Activated T-helper 17 cell treated with anti-CD3 and anti-CD28 coated beads, Interleukin-2, amount 50 U/mL, for 72 hours (primary cell): ENCODE measurements around the gene ABCD3. TPM values are rescaled to one million over a fixed set of nuclear protein-coding genes. Genes with fewer than 3 reads are reported as not detected.
"Not testable (repeated sequence)": the region's sequence is repeated elsewhere in the genome, so short reads cannot be mapped to it uniquely, and the experiment has no call there.

Experiments used
- ATAC-seq: fragments of 150-1000 bp; cut with Tn5 transposase; replicated peaks from 2 replicates; pipeline ENCODE4 v1.10.0; 2021; ENCODE audit warnings: mild to moderate bottlenecking, moderate library complexity
- H3K27ac Mint-ChIP-seq: one replicate; pipeline ENCODE4 v1.8.0; 2022; ENCODE audit warnings: mixed read lengths
- H3K27me3 Mint-ChIP-seq: one replicate; pipeline ENCODE4 v1.8.0; 2022; ENCODE audit warnings: mixed read lengths
- H3K36me3 Mint-ChIP-seq: one replicate; pipeline ENCODE4 v1.8.0; 2022; ENCODE audit warnings: low read depth, mild to moderate bottlenecking, mixed read lengths
- H3K4me1 Mint-ChIP-seq: one replicate; pipeline ENCODE4 v1.8.0; 2022; ENCODE audit warnings: mixed read lengths
- H3K4me3 Mint-ChIP-seq: one replicate; pipeline ENCODE4 v1.8.0; 2022; ENCODE audit warnings: mild to moderate bottlenecking, mixed read lengths
- H3K9me3 Mint-ChIP-seq: one replicate; pipeline ENCODE4 v1.8.0; 2022; ENCODE audit warnings: mixed read lengths
- total RNA-seq, 2 donors: library from RNA; stranded (reverse); gene quantifications; one replicate each; pipeline ENCODE4 v1.2.3, GENCODE V29; 2022

Gene ABCD3
- total RNA-seq: 10 to 100 TPM; 18.8 to 27.6 TPM

DNA sequence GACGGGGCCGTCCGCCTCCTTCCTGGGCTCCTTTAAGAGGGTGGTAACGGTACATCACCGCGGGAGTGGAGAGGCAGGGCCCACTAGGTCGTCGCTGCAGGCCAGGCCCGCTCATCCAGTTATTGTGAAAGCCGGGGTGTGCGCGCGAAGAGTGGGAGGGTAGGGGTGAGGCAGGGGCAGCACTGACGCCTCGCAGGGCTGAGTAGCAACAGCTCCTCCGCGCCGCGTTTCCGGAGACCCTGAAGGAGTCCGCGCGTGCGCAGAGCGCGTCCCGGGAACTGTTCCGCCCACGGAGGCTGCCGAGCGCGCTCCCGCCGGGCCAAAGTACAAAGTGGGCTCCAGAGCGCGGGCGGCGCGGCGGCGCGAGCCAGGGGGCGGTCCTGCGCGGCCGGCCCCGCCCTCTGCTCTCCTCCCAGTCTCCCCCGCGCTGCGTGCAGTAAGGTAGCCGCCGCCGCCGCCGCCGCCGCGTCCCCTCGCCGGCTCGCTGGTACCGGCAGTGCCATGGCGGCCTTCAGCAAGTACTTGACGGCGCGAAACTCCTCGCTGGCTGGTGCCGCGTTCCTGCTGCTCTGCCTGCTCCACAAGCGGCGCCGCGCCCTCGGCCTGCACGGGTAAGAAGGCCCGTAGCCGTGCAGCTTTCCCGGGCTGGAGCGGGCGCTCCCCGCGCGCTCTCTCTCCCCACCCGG is at the start of gene ABCD3:
ABCD3 (plus strand) TSS at position 412 of the 686 bp plus-strand sequence; CDS start at position 502, 90 bp downstream.
- H3K4me1 Mint-ChIP-seq: peaks cover 25% of the 10 kb centered on the region
- H3K36me3 Mint-ChIP-seq: no peaks in the 10 kb centered on the region
- H3K4me3 Mint-ChIP-seq: no peak within 1 kb of the TSS
- peak within 1 kb of the TSS; percentile 65 for H3K27ac Mint-ChIP-seq
- no peaks in the 10 kb centered on the region for H3K9me3 Mint-ChIP-seq
- ATAC-seq: peak; percentile 93
- H3K27me3 Mint-ChIP-seq: peaks cover 9% of the 10 kb centered on the region

DNA sequence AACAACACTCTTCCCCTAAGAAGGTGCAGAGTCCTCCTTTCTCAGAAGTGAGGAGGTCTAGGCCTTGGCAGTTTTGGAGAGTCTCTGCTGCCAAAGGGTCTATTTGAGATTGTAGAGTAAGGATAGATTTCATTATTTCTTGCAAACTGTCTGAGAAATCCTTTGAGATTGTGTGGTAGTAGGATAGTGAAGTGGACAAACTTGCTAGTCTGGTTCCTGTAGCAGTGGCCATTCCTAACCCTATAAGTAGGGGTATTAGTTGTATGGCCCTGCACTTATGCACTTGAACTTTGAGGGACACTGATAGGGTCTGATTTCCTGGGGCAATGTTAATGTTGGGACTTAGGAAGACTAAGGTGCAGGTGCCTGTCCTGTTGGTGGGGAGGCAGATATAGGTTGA is 45.4 kb upstream of the ABCD3 start:
- not testable (repeated sequence) for ATAC-seq, H3K27ac Mint-ChIP-seq, H3K9me3 Mint-ChIP-seq, H3K4me1 Mint-ChIP-seq, H3K36me3 Mint-ChIP-seq, H3K4me3 Mint-ChIP-seq
- H3K27me3 Mint-ChIP-seq: peaks cover 45% of the 10 kb centered on the region

DNA sequence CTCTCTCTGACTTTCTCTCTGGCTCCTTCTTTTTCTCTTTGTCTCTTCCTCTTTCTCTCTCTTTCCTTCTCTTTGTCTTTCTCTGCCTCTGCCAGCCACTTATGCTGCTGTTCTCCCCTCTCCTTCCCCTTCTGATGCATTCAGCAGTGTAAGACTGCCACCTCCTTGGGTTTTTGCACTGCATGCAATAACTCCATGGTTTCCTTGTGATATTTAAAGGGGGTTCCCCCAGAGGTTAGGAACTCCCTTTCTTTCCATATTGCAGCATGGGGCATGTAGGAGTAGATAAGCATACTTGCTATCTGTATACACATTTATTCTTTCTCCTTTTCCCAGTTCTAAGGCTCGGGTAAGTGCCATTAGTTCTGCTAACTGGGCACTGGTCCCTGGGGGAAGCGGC is 44.9 kb upstream of the ABCD3 start:
- peaks cover 46% of the 10 kb centered on the region for H3K27me3 Mint-ChIP-seq
- H3K9me3 Mint-ChIP-seq, H3K4me1 Mint-ChIP-seq, H3K36me3 Mint-ChIP-seq, H3K27ac Mint-ChIP-seq, ATAC-seq, H3K4me3 Mint-ChIP-seq: not testable (repeated sequence)

DNA sequence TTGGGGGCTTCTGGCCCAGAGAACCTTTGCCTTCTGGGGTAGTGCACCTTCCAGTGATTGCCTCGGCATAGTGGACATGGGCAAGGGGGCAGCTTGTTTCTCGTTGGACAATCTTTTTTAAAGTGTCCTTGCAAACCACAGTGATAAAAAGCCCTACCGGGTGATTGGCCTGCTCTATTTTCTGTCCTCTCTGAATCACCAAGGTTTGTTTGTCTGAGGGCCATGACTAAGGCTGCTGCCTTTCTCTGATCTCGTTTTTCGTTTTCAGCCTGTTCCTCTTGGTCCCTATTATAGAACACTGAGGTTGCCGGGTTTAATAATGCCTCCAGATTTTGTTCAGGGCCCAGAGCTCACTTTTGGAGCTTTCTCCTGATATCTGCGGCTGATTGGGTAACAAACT is 42.5 kb upstream of the ABCD3 start:
- H3K4me1 Mint-ChIP-seq, H3K9me3 Mint-ChIP-seq, H3K27ac Mint-ChIP-seq, H3K36me3 Mint-ChIP-seq, H3K4me3 Mint-ChIP-seq, ATAC-seq: not testable (repeated sequence)
- peaks cover 51% of the 10 kb centered on the region for H3K27me3 Mint-ChIP-seq

DNA sequence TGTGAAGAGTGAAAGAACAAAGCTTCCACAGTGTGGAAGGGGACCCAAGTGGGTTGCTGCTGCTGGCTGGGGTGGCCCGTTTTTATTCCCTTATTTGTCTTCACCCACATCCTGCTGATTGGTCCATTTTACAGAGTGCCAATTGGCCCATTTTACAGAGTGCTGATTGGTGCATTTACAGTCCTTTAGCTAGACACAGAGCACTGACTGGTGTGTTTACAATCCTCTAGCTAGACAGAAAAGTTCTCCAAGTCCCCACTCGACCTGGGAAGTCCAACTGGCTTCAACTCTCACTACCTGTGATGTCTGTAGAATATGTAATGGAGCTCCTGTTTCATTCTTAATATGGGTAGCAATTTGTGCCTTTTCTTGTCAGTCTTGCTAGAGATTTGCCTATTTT is 39.7 kb upstream of the ABCD3 start:
- H3K4me3 Mint-ChIP-seq, H3K36me3 Mint-ChIP-seq, H3K4me1 Mint-ChIP-seq, H3K27ac Mint-ChIP-seq, H3K9me3 Mint-ChIP-seq, ATAC-seq: not testable (repeated sequence)
- H3K27me3 Mint-ChIP-seq: peaks cover 40% of the 10 kb centered on the region

DNA sequence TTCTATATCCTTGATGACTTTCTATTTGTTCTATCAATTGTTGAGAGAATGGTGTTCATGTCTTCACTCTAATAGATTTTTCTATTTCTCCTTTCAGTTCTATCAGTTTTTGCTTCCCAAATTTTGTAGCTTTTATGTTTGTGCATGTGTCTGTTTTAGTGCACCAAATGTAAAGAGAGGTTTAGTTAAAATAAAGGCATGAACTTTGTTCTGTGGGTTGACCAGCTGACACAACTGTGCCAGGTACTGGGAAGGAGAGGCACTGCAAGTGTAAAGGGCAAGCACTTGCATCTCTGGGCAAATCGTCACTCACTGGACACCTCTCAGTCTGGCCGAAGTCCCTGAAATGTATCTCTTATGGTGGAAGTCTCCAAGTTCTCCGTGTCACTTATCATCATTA is 38.6 kb upstream of the ABCD3 start:
- no peak overlapping the region for H3K4me3 Mint-ChIP-seq
- ATAC-seq: no peak
- peaks cover 11% of the 10 kb centered on the region for H3K4me1 Mint-ChIP-seq
- H3K27ac Mint-ChIP-seq: no peak overlapping the region
- H3K9me3 Mint-ChIP-seq: no peaks in the 10 kb centered on the region
- no peaks in the 10 kb centered on the region for H3K36me3 Mint-ChIP-seq
- peaks cover 36% of the 10 kb centered on the region for H3K27me3 Mint-ChIP-seq

DNA sequence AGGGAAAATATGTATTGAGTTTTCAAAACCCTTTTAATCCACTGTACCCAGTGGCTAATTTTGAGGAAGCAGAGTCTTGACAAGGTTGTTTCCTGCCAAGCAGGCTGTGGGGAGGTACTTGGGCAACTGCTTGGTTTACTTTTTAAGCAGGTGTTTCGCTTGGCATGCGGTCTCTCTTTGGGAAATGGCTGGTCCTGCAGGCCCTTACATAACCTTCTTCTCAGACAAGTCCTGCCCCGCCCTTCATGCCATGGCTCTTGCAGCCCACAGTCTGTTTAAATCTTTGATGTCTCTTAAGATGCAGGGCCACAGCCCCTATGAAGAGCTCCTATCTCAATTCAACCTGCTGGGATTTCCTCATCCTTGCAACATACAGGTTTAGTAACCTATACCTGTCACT is 36.0 kb upstream of the ABCD3 start:
- ATAC-seq: no peak
- no peaks in the 10 kb centered on the region for H3K36me3 Mint-ChIP-seq
- H3K4me1 Mint-ChIP-seq: peaks cover 22% of the 10 kb centered on the region
- H3K27me3 Mint-ChIP-seq: peaks cover 26% of the 10 kb centered on the region
- no peak overlapping the region for H3K27ac Mint-ChIP-seq
- H3K4me3 Mint-ChIP-seq: no peak overlapping the region
- no peaks in the 10 kb centered on the region for H3K9me3 Mint-ChIP-seq

DNA sequence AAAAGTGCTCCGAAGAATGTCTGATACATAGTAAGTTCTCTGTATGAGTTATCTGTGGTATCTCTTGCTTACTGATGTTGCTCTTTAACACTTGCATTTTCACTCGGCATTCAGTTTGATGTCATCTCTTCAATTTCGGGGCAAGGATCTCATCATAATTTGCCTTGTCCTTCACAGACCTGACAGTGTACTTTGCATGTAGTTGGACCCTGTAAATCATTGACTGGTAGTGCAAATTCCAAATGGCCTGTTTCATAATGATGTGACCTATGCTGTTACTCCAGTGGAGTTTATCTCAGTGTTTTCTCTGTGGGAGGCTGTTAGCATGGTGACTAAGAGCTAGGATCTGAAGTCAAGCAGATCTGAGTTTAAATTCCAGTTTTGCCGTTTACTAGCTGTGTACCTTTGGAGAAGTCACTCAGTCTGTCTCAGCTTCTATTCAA is 34.2 kb upstream of the ABCD3 start:
- H3K27me3 Mint-ChIP-seq: peaks cover 12% of the 10 kb centered on the region
- peak; percentile 88 for ATAC-seq
- H3K27ac Mint-ChIP-seq: peak overlapping the region; percentile 57
- H3K9me3 Mint-ChIP-seq: peaks cover 3% of the 10 kb centered on the region
- H3K4me1 Mint-ChIP-seq: peaks cover 22% of the 10 kb centered on the region
- no peaks in the 10 kb centered on the region for H3K36me3 Mint-ChIP-seq
- peak overlapping the region; percentile 66 for H3K4me3 Mint-ChIP-seq

DNA sequence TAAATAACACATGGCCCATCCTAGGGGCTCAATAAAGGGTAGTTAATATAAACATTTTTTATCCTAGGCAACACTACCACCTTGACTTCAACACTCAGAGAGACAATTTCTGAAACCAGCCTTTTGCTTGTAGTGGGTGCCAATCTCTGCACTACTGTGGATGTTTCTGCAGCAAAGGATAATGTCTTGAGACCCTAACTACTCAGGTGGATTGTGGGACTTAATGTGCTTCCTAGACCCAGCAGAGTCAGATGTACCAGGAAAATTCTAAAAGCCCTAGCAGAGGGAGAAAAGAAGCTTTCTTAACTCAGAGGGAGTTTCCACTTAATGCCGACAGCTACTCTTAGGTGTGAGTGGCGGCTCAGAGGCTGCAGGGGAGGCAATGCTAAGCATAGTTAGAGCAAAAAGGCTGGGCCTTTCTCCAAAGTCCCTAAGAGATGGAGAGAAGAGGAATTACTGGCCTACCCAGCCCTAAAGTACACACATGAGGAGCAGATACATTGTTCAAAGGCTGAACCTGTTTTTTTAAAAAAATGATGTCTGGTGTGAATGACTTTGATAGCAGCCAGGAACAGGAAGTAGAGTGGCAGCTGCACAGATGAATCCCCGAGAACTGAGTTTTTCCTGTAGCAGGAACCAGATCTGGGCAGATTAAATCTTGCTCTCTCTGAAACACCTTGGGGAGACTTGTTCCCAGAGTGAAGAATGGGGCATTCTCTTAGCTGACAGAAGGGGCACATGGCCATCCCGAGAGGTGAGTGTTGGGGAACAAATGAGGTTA is 33.5 kb upstream of the ABCD3 start:
- ATAC-seq: no peak
- Mint-ChIP-seq H3K27me3 (peaks cover 6% of the 10 kb centered on the region), H3K4me3 (peak overlapping the region; percentile 66)

DNA sequence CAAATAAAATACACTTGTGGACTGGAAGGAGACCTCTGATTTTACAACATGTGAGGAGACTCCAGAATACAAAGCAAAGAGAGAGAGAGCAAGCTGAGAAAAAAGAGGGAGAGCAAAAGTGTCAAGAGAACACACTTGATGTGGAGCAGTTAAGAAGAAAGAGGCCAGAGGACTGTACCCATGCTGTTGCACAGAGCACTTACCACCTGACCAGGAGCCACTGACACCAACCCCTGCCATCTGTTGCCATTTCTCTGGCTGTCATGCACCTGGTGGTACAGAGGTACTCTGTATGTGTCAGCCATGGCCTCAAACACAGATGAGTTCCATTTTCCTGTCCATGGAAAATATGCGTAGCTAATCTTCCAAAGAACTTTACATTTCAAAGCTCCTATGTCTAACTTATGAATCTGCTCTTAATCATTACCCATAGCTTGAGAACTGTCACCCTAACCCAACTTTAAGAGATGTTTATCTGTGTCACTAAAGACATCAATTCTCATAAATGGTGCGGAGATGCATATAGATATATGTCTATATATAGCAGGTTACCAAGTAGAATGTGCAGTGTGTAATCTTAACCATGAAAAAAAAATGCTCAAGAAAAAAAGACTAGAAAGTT is 32.8 kb upstream of the ABCD3 start:
- Mint-ChIP-seq H3K27ac (peak overlapping the region; percentile 57), H3K4me3 (peak overlapping the region; percentile 66), H3K36me3 (no peaks in the 10 kb centered on the region), H3K9me3 (peaks cover 9% of the 10 kb centered on the region), H3K27me3 (peaks cover 5% of the 10 kb centered on the region), H3K4me1 (peaks cover 22% of the 10 kb centered on the region)
- no peak for ATAC-seq

More for the DNA sequence above, 33.5 kb upstream of the ABCD3 start:
- H3K36me3 Mint-ChIP-seq: no peaks in the 10 kb centered on the region
- H3K27ac Mint-ChIP-seq: peak overlapping the region; percentile 57
- H3K9me3 Mint-ChIP-seq: peaks cover 6% of the 10 kb centered on the region
- H3K4me1 Mint-ChIP-seq: peaks cover 22% of the 10 kb centered on the region

DNA sequence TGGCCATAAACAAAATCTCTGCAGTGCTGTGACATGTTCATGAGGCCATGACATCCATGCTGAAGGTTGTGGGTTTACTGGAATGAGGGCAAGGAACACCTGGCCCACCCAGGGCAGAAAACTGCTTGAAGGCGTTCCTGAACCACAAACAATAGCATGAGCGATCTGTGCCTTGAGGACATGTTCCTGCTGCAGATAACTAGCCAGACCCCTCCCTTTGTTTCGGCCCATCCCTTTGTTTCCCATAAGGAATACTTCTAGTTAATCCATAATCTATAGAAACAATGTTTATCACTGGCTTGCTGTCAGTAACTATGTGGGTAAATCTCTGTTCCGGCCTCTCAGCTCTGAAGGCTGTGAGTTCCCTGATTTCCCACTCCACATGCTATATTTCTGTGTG is 28.9 kb upstream of the ABCD3 start:
- no peak for ATAC-seq
- peaks cover 11% of the 10 kb centered on the region for H3K27me3 Mint-ChIP-seq
- peaks cover 13% of the 10 kb centered on the region for H3K4me1 Mint-ChIP-seq
- no peaks in the 10 kb centered on the region for H3K36me3 Mint-ChIP-seq
- H3K27ac Mint-ChIP-seq: no peak overlapping the region
- H3K9me3 Mint-ChIP-seq: peaks cover 9% of the 10 kb centered on the region
- no peak overlapping the region for H3K4me3 Mint-ChIP-seq

DNA sequence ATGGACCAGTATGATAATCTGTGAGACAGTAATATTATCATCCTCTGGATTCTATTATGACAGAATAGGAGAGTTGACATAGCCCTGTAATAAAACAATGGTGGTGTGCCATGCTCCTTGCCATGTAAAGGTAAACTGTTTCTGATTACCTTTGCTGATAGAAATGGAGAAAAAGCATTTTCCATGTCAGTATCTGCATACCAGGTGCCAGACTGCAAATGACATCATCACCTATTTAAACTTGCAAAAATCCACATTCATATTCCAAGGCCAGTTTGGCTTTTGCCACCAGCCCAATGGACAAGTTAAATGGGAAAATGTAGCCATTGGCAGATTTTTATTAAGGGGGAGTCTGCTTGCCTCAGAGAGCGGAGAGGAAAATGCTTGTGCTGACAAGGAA is 23.9 kb upstream of the ABCD3 start:
- Mint-ChIP-seq H3K4me1 (no peaks in the 10 kb centered on the region), H3K27me3 (peaks cover 16% of the 10 kb centered on the region), H3K27ac (no peak overlapping the region), H3K4me3 (no peak overlapping the region), H3K36me3 (no peaks in the 10 kb centered on the region), H3K9me3 (peaks cover 5% of the 10 kb centered on the region)
- no peak for ATAC-seq

DNA sequence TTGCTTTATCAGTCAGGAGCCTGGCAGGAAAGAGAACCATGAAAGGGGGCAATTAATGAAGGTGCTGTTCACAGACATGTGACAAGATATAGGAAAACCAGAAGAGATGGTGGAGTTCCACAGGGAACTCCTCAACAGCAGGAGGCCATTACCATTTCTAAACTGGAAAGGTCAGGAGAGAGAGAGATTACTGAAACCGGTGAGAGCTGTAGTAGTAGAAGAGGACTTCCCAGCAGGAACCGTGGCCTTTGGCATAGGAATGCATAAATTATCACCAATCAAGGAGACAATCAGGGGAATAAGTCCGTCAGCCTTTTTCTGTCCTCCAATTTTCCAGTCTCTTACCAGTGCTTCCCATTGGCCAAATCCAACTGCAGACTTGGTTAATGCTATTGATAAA is 23.0 kb upstream of the ABCD3 start:
- no peaks in the 10 kb centered on the region for H3K36me3 Mint-ChIP-seq
- H3K9me3 Mint-ChIP-seq: no peaks in the 10 kb centered on the region
- H3K4me3 Mint-ChIP-seq: no peak overlapping the region
- ATAC-seq: no peak
- no peaks in the 10 kb centered on the region for H3K4me1 Mint-ChIP-seq
- H3K27ac Mint-ChIP-seq: no peak overlapping the region
- peaks cover 20% of the 10 kb centered on the region for H3K27me3 Mint-ChIP-seq

DNA sequence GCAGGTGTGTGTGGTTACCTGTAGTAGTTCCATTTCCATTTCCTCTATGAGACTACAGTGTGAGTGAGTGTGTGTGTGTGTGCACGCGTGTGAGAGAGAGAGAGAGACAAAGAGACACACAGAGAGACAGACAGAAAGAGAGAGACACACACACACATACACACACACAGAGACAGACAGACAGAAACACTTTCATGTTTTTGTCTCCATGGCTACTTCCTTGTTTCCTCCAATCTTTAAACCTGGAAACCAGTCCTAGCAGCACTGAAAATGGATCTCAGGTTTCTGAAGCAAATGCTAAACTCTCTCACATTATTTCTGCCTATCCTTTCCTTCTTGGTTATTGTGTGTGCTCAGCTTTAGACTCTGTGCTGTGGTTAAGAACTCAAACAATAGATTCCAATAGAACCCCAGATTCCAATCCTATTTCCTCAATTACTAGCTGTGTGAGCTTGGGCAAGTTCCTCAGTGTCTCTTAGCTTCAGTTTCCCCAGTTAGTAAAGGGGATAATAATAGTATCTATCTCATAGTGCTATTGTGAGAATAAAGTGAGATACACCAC is 22.4 kb upstream of the ABCD3 start:
- Mint-ChIP-seq H3K36me3 (no peaks in the 10 kb centered on the region), H3K4me3 (no peak overlapping the region), H3K27ac (no peak overlapping the region), H3K9me3 (no peaks in the 10 kb centered on the region), H3K4me1 (no peaks in the 10 kb centered on the region), H3K27me3 (peaks cover 20% of the 10 kb centered on the region)
- no peak for ATAC-seq
